ENCODE data around the gene TLR9. TPM values are rescaled to one million over a fixed set of nuclear protein-coding genes. Genes with fewer than 3 reads are reported as not detected.

TLR9 gene
- total RNA-seq, 1 experiment from 2014 or later: not detected

- no peak overlapping the region for H2AFZ ChIP-seq (ENCODE audit: low read length)
- H4K5ac ChIP-seq (ENCODE audit: insufficient read length, low read depth, low read length): no peak overlapping the region
- no peak overlapping the region for H3K23ac ChIP-seq (ENCODE audit: insufficient read length, low read depth, low read length)
- H3K56ac ChIP-seq (ENCODE audit: insufficient read length, low read depth, low read length): no peak overlapping the region
- no peak overlapping the region for H3K18ac ChIP-seq (ENCODE audit: insufficient read length, low read depth, low read length)
- no CpG with 5 or more reads among the region's 4 CpGs for WGBS (ENCODE audit: extremely low coverage, insufficient read length, low lambda C conversion rate)
- no peak overlapping the region for H2BK5ac ChIP-seq (ENCODE audit: insufficient read length, low read length)
- no peaks in the 10 kb centered on the region; the same call in 1 of the 2 replicates for H3K79me2 ChIP-seq (ENCODE audit: insufficient read depth, low read length)
- no peaks in the 10 kb centered on the region for H4K20me1 ChIP-seq (ENCODE audit: control insufficient read depth, insufficient read depth, insufficient read length)
- H3K27ac ChIP-seq (ENCODE audit: insufficient read length, low read depth, low read length): no peak overlapping the region
- no peak overlapping the region for H2BK12ac ChIP-seq (ENCODE audit: insufficient read length, low read depth, low read length)
- H2BK15ac ChIP-seq (ENCODE audit: low read depth, low read length): no peak overlapping the region
- no peak overlapping the region for H4K8ac ChIP-seq (replicated peaks; ENCODE audit: insufficient read length, low read depth, low read length)
- no peak overlapping the region for H3K4me2 ChIP-seq (ENCODE audit: insufficient read depth, insufficient read length, low read length)
- no peaks in the 10 kb centered on the region for H3K23me2 ChIP-seq (ENCODE audit: insufficient read length, low read depth, low read length, poor library complexity, severe bottlenecking)
- no peaks in the 10 kb centered on the region; the same call in 1 of the 2 replicates for H3K27me3 ChIP-seq (ENCODE audit: insufficient read depth, low read length)
- Mint-ChIP-seq H3K4me1 (no peaks in the 10 kb centered on the region), H3K9me3 (no peaks in the 10 kb centered on the region), H3K36me3 (ENCODE audit: insufficient read depth in 1 of 3, low read depth in 3 of 3) (peaks cover 56 to 100% (median 90%) of the 10 kb centered on the region in 3 experiments; a peak in 6 of 7 replicates), H3K27ac (no peak overlapping the region), H3K4me3 (no peak overlapping the region), H3K27me3 (ENCODE audit: low read depth) (no peaks in the 10 kb centered on the region)
- H3K4me1 ChIP-seq (ENCODE audit: insufficient read depth, low read length): no peaks in the 10 kb centered on the region
- no peaks in the 10 kb centered on the region for H3K9me3 ChIP-seq (ENCODE audit: control insufficient read depth, low read depth, low read length)
- H3T11ph ChIP-seq (ENCODE audit: low read length): no peak overlapping the region
- no peak overlapping the region for H2AK5ac ChIP-seq (ENCODE audit: insufficient read length, low read length)
- no peak overlapping the region for H3K4ac ChIP-seq (ENCODE audit: low read depth, low read length)
- no peak for DNase-seq
- no peak overlapping the region for H3K14ac ChIP-seq (ENCODE audit: insufficient read depth, low read length)
- peaks cover 2% of the 10 kb centered on the region for H3K79me1 ChIP-seq (ENCODE audit: insufficient read depth, low read depth, low read length, poor library complexity, severe bottlenecking)
- H2BK120ac ChIP-seq (ENCODE audit: low read depth, low read length, poor library complexity, severe bottlenecking): no peak overlapping the region
- no peak for TF ChIP-seq CTCF (conservative IDR thresholded peaks at IDR 0.05)
- H4K91ac ChIP-seq (ENCODE audit: insufficient read length, low read depth, low read length): no peak overlapping the region
- no peak overlapping the region for H2BK20ac ChIP-seq (ENCODE audit: low read depth, low read length, poor library complexity, severe bottlenecking)
- H3K9ac ChIP-seq (ENCODE audit: extremely low read depth, insufficient read length, low read length): no peak overlapping the region
Measured at GRCh38 chr3:52259448-52259847, 34.0 kb upstream of the TLR9 start.
